ENCODE data around the gene NFIX.

DNA sequence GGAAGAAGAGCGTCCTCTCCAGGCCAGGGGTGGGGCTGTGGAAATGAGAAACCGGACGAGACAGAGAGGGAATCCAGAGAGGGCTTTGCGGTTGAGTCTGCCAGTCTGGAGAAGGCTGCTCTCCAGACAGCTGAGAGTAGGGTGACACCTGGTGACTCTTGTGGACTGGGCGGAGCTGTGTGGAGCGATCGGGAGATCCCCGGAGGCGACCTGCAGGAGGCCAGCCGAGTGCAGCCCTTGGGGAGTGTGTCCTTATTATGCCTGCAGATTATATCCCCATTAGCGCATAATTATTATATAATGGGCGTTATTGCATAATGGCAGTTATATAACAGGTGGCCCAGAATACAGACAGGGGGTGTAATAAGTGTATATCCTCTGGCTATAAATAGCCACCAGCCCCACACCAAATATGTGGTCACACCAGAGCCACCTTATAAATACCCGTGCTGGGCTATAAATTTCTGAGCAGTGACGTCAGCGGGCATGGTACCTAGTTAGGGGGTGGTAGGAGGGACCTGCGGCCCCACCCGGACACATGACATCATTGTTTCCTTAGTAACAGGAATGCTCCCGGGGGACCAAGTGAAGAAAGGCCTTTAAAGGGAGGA, 41.2 kb downstream of the NFIX start:
- no peak for TF ChIP-seq CTCF (IDR thresholded peaks at IDR 0.05)
- no peak for TF ChIP-seq POLR2A (IDR thresholded peaks at IDR 0.05)

Data from adrenal gland (tissue), 5 donors.